Retinal pigment epithelial cell (primary cell): Measurements from ENCODE around the gene RAPGEF1.

ENCODE experiments used
- DNase-seq: peaks from one replicate; pipeline ENCODE4 v3.0.0-alpha.2; 2010; ENCODE audit warnings: low read depth
- H3K4me3 ChIP-seq: 2 replicates; pipeline ENCODE4 v1.5.1; 2011; ENCODE audit warnings: mild to moderate bottlenecking, low read length, control low read depth, moderate library complexity
- CTCF ChIP-seq: conservative IDR thresholded peaks from 2 replicates; pipeline ENCODE4 v1.5.1; 2011; ENCODE audit warnings: low read depth, low read length, control low read depth, inconsistent platforms

The RAPGEF1 gene

GRCh38 chr9:131589993-131590392, 149.9 kb downstream of the RAPGEF1 start:
- no peak overlapping the region for H3K4me3 ChIP-seq
- DNase-seq: no peak
- TF ChIP-seq CTCF: no peak

GRCh38 chr9:131589124-131589711, 150.7 kb downstream of the RAPGEF1 start:
- no peak overlapping the region for H3K4me3 ChIP-seq
- TF ChIP-seq CTCF: no peak
- no peak for DNase-seq

- TF ChIP-seq CTCF: no peak
- DNase-seq: no peak
- H3K4me3 ChIP-seq: no peak overlapping the region
Observed at GRCh38 chr9:131588396-131588795, 151.5 kb downstream of the RAPGEF1 start.

- no peak overlapping the region for H3K4me3 ChIP-seq
- DNase-seq: no peak
- TF ChIP-seq CTCF: no peak
Observed at GRCh38 chr9:131587906-131588305, 152.0 kb downstream of the RAPGEF1 start.

- DNase-seq: no peak
- no peak for TF ChIP-seq CTCF
- no peak overlapping the region for H3K4me3 ChIP-seq
Observed at GRCh38 chr9:131587331-131587730, 152.5 kb downstream of the RAPGEF1 start.

- H3K4me3 ChIP-seq: no peak overlapping the region
- TF ChIP-seq CTCF: no peak
- no peak for DNase-seq
Observed at GRCh38 chr9:131585375-131585774, 154.5 kb downstream of the RAPGEF1 start.

- no peak for TF ChIP-seq CTCF
- H3K4me3 ChIP-seq: no peak overlapping the region
- DNase-seq: no peak
Observed at GRCh38 chr9:131584858-131585257, 155.0 kb downstream of the RAPGEF1 start.
